HEK293 (cell line): ENCODE measurements around the gene XKR7.

ENCODE experiments used
- CTCF ChIA-PET: fragments of 350-600 bp; formaldehyde crosslinking; extraction: SDS; loops from one replicate; lab custom pipeline; 2021; ENCODE audit warnings: antibody characterized with exemption; lab: Yijun Ruan, JAX
- POLR2A ChIA-PET: fragments of 300-600 bp; formaldehyde crosslinking; extraction: SDS; loops from one replicate; lab custom pipeline; 2020; ENCODE audit warnings: antibody characterized with exemption, inconsistent platforms; lab: Yijun Ruan, JAX
- H3K27ac ChIP-seq: fragments of 200-500 bp; sonication (Bioruptor generic); 2 replicates; pipeline ENCODE4 v1.5.1; 2014; ENCODE audit warnings: low read depth, low read length, control low read depth, inconsistent platforms; ENCODE audit errors: extremely low read depth
- H3K36me3 ChIP-seq, 2 experiments: fragments of 200-500 bp in 1 of 2; sonication (Bioruptor generic) in 1 of 2; 1 replicate in 1 of 2; 2 replicates in 1 of 2; pipeline ENCODE4 v1.5.1; 2014 to 2017; ENCODE audit warnings: inconsistent platforms in 2 of 2, low read length in 2 of 2; ENCODE audit not compliant: control insufficient read depth in 2 of 2, insufficient read depth in 1 of 2
- H3K4me1 ChIP-seq: fragments of 200-500 bp; sonication (Bioruptor generic); 2 replicates; pipeline ENCODE4 v1.5.1; 2014; ENCODE audit warnings: mild to moderate bottlenecking, low read length, inconsistent platforms; ENCODE audit not compliant: control insufficient read depth, insufficient read depth
- H3K4me3 ChIP-seq: 2 replicates; pipeline ENCODE4 v1.5.1; 2011; ENCODE audit warnings: low read depth, mild to moderate bottlenecking, control low read depth, low read length, moderate library complexity
- H3K9me3 ChIP-seq: fragments of 200-500 bp; sonication (Bioruptor generic); 2 replicates; pipeline ENCODE4 v1.5.1; 2014; ENCODE audit warnings: low read depth, low read length, inconsistent platforms; ENCODE audit not compliant: control insufficient read depth, insufficient read depth
- EGR2 ChIP-seq: fragments of 450-650 bp; formaldehyde crosslinking; IDR thresholded peaks from 2 replicates; pipeline ENCODE4 v1.5.1; 2016; ENCODE audit warnings: low read depth, missing biosample characterization, missing genetic modification characterization
- GLIS1 ChIP-seq: fragments of 450-650 bp; formaldehyde crosslinking; IDR thresholded peaks from 2 replicates; pipeline ENCODE4 v1.5.1; 2016; ENCODE audit warnings: missing biosample characterization, missing genetic modification characterization
- ZBTB7A ChIP-seq: fragments of 450-650 bp; formaldehyde crosslinking; IDR thresholded peaks from 2 replicates; pipeline ENCODE4 v1.5.1; 2016; ENCODE audit warnings: low read depth, missing biosample characterization, missing genetic modification characterization
- ZEB2 ChIP-seq: fragments of 450-650 bp; formaldehyde crosslinking; IDR thresholded peaks from 2 replicates; pipeline ENCODE4 v1.5.1; 2016; ENCODE audit warnings: missing biosample characterization, missing genetic modification characterization
- ZFHX2 ChIP-seq: fragments of 450-650 bp; formaldehyde crosslinking; conservative IDR thresholded peaks from 2 replicates; pipeline ENCODE4 v1.5.1; 2016; ENCODE audit warnings: missing biosample characterization, missing genetic modification characterization
- ZNF112 ChIP-seq: fragments of 450-650 bp; formaldehyde crosslinking; IDR thresholded peaks from 2 replicates; pipeline ENCODE4 v1.5.0; 2017; ENCODE audit warnings: missing biosample characterization, missing genetic modification characterization
- ZNF37A ChIP-seq: fragments of 450-650 bp; IDR thresholded peaks from 2 replicates; pipeline ENCODE4 v1.5.1; 2018; ENCODE audit warnings: missing biosample characterization, missing genetic modification characterization
- ZNF501 ChIP-seq: fragments of 450-650 bp; formaldehyde crosslinking; IDR thresholded peaks from 2 replicates; pipeline ENCODE4 v1.5.1; 2016; ENCODE audit warnings: missing biosample characterization, missing genetic modification characterization
- ZNF521 ChIP-seq: fragments of 450-650 bp; formaldehyde crosslinking; IDR thresholded peaks from 2 replicates; pipeline ENCODE4 v1.5.1; 2017; ENCODE audit warnings: missing biosample characterization, mild to moderate bottlenecking, missing genetic modification characterization
- ZNF843 ChIP-seq: fragments of 450-650 bp; formaldehyde crosslinking; IDR thresholded peaks from 2 replicates; pipeline ENCODE4 v1.5.1; 2016; ENCODE audit warnings: missing biosample characterization, missing genetic modification characterization
- ZSCAN16 ChIP-seq: fragments of 450-650 bp; formaldehyde crosslinking; IDR thresholded peaks from 2 replicates; pipeline ENCODE4 v1.5.1; 2016; ENCODE audit warnings: missing biosample characterization, missing genetic modification characterization
- TF ChIP-seq, protein P1 (sequence below): fragments of 450-650 bp; formaldehyde crosslinking; IDR thresholded peaks from 2 replicates; pipeline ENCODE4 v1.5.1; 2016; ENCODE audit warnings: missing biosample characterization, missing genetic modification characterization, borderline replicate concordance
- TF ChIP-seq, protein P2 (sequence below): fragments of 450-650 bp; formaldehyde crosslinking; IDR thresholded peaks from 2 replicates; pipeline ENCODE4 v1.5.1; 2016; ENCODE audit warnings: missing biosample characterization, missing genetic modification characterization

The XKR7 gene

DNA sequence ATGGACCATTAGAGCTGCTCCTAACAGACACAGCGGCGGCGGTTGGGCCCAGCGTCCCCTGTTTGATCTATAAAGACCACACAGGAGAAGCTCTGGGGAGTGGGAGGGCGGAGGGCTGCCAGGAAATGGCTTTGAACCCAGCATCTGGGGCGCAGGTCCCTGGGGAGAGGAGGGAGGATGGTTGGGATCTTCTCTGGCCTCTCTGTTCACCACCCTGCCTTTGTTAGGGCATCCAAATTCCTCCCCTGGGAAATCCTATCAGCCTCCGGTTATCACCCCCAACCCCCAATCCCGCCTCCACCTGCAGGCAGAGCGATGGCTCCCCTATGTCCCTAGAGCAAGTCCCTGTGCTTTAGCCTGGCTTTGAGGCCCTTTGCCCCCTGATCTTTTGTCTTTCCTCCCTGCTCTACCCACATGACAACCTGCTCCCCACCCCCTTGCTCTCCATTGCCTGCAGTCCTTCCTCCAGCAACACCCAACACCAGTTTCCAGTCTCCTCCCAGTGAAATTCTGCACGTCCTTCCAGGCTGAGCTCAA is 7.1 kb downstream of the XKR7 start:
- H3K36me3 ChIP-seq = no peaks in the 10 kb centered on the region
- H3K27ac ChIP-seq = no peak overlapping the region
- H3K4me1 ChIP-seq = no peaks in the 10 kb centered on the region
- ChIA-PET POLR2A (interaction anchor here (0.6 kb wide), 1 partner anchor 20 kb away, joined by 3 read pairs; no protein-coding TSS in a partner anchor), CTCF (interaction anchor here (0.7 kb wide), 1 partner anchor 56 kb away, joined by 3 read pairs; no protein-coding TSS in a partner anchor)
- TF ChIP-seq ZNF521 (tag by site-specific recombination) (no peak), ZNF37A (tag by site-specific recombination) (no peak), ZEB2 (tag by site-specific recombination) (no peak), ZFHX2 (tag by site-specific recombination) (peak; percentile 66), ZBTB7A (no peak), ZSCAN16 (no peak), EGR2 (tag by site-specific recombination) (peak; percentile 87)
- no peak overlapping the region for H3K4me3 ChIP-seq
- no peaks in the 10 kb centered on the region for H3K9me3 ChIP-seq

DNA sequence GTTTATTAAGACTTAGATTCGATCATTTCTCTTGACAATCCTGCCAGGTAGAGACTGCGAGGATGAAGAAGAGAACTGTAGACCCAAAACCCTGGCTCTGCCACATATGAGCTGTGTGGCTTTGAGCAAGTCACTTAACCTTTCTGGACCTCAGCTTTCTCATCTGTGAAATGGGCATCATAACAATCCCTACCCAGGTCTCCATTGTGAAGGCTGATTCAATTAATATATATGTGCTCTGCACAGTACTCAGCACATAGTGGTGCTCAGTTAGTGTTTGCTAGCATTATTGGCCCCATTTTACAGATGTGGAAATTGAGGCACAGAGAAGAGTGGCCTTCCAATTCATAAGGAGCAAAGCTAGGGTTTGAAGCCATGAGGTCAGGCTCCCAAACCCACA is 7.9 kb downstream of the XKR7 start:
- H3K4me3 ChIP-seq = no peak overlapping the region
- H3K4me1 ChIP-seq = no peaks in the 10 kb centered on the region
- H3K36me3 ChIP-seq = no peaks in the 10 kb centered on the region
- H3K9me3 ChIP-seq = no peaks in the 10 kb centered on the region
- CTCF ChIA-PET = interaction anchor here (0.6 to 0.7 kb wide), 2 partner anchors 55 to 142 kb away, joined by 3 read pairs; no protein-coding TSS in a partner anchor
- POLR2A ChIA-PET = no interaction called here
- TF ChIP-seq ZNF501 (no peak), GLIS1 (tag by site-specific recombination) (no peak), ZNF843 (tag by site-specific recombination) (no peak), ZFHX2 (tag by site-specific recombination) (no peak)
- TF ChIP-seq, protein P1, sequence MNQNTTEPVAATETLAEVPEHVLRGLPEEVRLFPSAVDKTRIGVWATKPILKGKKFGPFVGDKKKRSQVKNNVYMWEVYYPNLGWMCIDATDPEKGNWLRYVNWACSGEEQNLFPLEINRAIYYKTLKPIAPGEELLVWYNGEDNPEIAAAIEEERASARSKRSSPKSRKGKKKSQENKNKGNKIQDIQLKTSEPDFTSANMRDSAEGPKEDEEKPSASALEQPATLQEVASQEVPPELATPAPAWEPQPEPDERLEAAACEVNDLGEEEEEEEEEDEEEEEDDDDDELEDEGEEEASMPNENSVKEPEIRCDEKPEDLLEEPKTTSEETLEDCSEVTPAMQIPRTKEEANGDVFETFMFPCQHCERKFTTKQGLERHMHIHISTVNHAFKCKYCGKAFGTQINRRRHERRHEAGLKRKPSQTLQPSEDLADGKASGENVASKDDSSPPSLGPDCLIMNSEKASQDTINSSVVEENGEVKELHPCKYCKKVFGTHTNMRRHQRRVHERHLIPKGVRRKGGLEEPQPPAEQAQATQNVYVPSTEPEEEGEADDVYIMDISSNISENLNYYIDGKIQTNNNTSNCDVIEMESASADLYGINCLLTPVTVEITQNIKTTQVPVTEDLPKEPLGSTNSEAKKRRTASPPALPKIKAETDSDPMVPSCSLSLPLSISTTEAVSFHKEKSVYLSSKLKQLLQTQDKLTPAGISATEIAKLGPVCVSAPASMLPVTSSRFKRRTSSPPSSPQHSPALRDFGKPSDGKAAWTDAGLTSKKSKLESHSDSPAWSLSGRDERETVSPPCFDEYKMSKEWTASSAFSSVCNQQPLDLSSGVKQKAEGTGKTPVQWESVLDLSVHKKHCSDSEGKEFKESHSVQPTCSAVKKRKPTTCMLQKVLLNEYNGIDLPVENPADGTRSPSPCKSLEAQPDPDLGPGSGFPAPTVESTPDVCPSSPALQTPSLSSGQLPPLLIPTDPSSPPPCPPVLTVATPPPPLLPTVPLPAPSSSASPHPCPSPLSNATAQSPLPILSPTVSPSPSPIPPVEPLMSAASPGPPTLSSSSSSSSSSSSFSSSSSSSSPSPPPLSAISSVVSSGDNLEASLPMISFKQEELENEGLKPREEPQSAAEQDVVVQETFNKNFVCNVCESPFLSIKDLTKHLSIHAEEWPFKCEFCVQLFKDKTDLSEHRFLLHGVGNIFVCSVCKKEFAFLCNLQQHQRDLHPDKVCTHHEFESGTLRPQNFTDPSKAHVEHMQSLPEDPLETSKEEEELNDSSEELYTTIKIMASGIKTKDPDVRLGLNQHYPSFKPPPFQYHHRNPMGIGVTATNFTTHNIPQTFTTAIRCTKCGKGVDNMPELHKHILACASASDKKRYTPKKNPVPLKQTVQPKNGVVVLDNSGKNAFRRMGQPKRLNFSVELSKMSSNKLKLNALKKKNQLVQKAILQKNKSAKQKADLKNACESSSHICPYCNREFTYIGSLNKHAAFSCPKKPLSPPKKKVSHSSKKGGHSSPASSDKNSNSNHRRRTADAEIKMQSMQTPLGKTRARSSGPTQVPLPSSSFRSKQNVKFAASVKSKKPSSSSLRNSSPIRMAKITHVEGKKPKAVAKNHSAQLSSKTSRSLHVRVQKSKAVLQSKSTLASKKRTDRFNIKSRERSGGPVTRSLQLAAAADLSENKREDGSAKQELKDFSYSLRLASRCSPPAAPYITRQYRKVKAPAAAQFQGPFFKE (tag by site-specific recombination) = no peak
- no peak overlapping the region for H3K27ac ChIP-seq

DNA sequence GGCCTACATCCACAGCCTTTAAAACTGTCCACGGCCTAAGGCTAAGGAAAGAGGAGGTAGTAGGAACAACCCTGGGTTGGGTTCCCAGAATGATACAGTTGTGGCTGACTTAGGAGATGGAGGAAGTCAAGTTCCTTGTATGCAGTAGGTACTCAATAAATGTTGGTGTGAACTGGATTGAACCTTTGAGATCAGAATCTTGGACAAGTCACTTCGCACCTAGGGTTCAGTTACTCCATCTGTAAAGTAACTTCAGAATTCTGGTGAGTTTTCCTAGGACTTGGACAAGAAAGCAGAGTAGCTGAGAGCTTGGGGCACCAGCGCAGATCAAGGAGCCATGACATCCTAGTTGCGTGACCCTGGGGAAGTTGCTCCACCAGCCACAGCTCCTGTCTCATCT is 9.1 kb downstream of the XKR7 start:
- CTCF ChIA-PET = no interaction called here
- no peak overlapping the region for H3K4me3 ChIP-seq
- TF ChIP-seq, protein P2, sequence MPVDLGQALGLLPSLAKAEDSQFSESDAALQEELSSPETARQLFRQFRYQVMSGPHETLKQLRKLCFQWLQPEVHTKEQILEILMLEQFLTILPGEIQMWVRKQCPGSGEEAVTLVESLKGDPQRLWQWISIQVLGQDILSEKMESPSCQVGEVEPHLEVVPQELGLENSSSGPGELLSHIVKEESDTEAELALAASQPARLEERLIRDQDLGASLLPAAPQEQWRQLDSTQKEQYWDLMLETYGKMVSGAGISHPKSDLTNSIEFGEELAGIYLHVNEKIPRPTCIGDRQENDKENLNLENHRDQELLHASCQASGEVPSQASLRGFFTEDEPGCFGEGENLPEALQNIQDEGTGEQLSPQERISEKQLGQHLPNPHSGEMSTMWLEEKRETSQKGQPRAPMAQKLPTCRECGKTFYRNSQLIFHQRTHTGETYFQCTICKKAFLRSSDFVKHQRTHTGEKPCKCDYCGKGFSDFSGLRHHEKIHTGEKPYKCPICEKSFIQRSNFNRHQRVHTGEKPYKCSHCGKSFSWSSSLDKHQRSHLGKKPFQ (tag by site-specific recombination) = peak; percentile 63
- no peak for TF ChIP-seq ZNF112 (tag by site-specific recombination)
- no peak for TF ChIP-seq ZFHX2 (tag by site-specific recombination)
- TF ChIP-seq, all 188 proteins: peak for 1
- POLR2A ChIA-PET = no interaction called here
- Histone ChIP-seq H3K4me1 (no peaks in the 10 kb centered on the region), H3K9me3 (no peaks in the 10 kb centered on the region), H3K27ac (no peak overlapping the region), H3K36me3 (no peaks in the 10 kb centered on the region)
